ENCODE data around the gene DNAI1.
"Not testable (repeated sequence)": the region's sequence is repeated elsewhere in the genome, so short reads cannot be mapped to it uniquely, and the experiment has no call there.

The DNAI1 gene

GRCh38 chr9:34437006-34437925 lies 21.3 kb upstream of the DNAI1 start:
- peak; percentile 83 for DNase-seq (ENCODE audit: low read depth)
- TF ChIP-seq CTCF (IDR thresholded peaks at IDR 0.05; ENCODE audit: low read depth, low read length, missing control alignments): peak; percentile 82
- in situ Hi-C loops (cut with HindIII; ENCODE audit: low sequenced_read_pairs): no loop called here
- no peak overlapping the region for H3K4me3 ChIP-seq (ENCODE audit: low read depth, low read length)

- in situ Hi-C loops (cut with HindIII; ENCODE audit: low sequenced_read_pairs); DNase-seq (ENCODE audit: low read depth); H3K4me3 ChIP-seq (ENCODE audit: low read depth, low read length): not testable (repeated sequence)
Observed at GRCh38 chr9:34437926-34438307, 20.7 kb upstream of the DNAI1 start.

- H3K4me3 ChIP-seq (ENCODE audit: low read depth, low read length); in situ Hi-C loops (cut with HindIII; ENCODE audit: low sequenced_read_pairs); DNase-seq (ENCODE audit: low read depth): not testable (repeated sequence)
Observed at GRCh38 chr9:34438465-34438864, 20.1 kb upstream of the DNAI1 start.

GRCh38 chr9:34440017-34440416 lies 18.6 kb upstream of the DNAI1 start:
- DNase-seq (ENCODE audit: low read depth): no peak
- in situ Hi-C loops (cut with HindIII; ENCODE audit: low sequenced_read_pairs): loop anchor here (10.0 kb wide), 1 partner anchor 175 kb away; no protein-coding TSS in a partner anchor
- TF ChIP-seq CTCF (IDR thresholded peaks at IDR 0.05; ENCODE audit: low read depth, low read length, missing control alignments): no peak
- H3K4me3 ChIP-seq (ENCODE audit: low read depth, low read length): no peak overlapping the region

GRCh38 chr9:34442770-34443169 lies 15.8 kb upstream of the DNAI1 start:
- in situ Hi-C loops (cut with HindIII; ENCODE audit: low sequenced_read_pairs): loop anchor here (10.0 kb wide), 1 partner anchor 178 kb away; no protein-coding TSS in a partner anchor
- no peak for TF ChIP-seq CTCF (IDR thresholded peaks at IDR 0.05; ENCODE audit: low read depth, low read length, missing control alignments)
- H3K4me3 ChIP-seq (ENCODE audit: low read depth, low read length): no peak overlapping the region
- no peak for DNase-seq (ENCODE audit: low read depth)

- DNase-seq (ENCODE audit: low read depth): no peak
- no peak for TF ChIP-seq CTCF (IDR thresholded peaks at IDR 0.05; ENCODE audit: low read depth, low read length, missing control alignments)
- no peak overlapping the region for H3K4me3 ChIP-seq (ENCODE audit: low read depth, low read length)
- in situ Hi-C loops (cut with HindIII; ENCODE audit: low sequenced_read_pairs): loop anchor here (10.0 kb wide), 1 partner anchor 179 kb away; no protein-coding TSS in a partner anchor
Observed at GRCh38 chr9:34443533-34443932, 15.1 kb upstream of the DNAI1 start.

GRCh38 chr9:34443976-34444375 lies 14.6 kb upstream of the DNAI1 start:
- no peak overlapping the region for H3K4me3 ChIP-seq (ENCODE audit: low read depth, low read length)
- no peak for DNase-seq (ENCODE audit: low read depth)
- in situ Hi-C loops (cut with HindIII; ENCODE audit: low sequenced_read_pairs): loop anchor here (10.0 kb wide), 1 partner anchor 179 kb away; no protein-coding TSS in a partner anchor
- TF ChIP-seq CTCF (IDR thresholded peaks at IDR 0.05; ENCODE audit: low read depth, low read length, missing control alignments): no peak

All from astrocyte of the cerebellum (primary cell).